Inflammatory macrophage treated with lipopolysaccharide for 4 hours (primary cell): Measurements from ENCODE around the gene PTPA.
"Not testable (repeated sequence)": the region's sequence is repeated elsewhere in the genome, so short reads cannot be mapped to it uniquely, and the experiment has no call there.

Source experiments
- DNase-seq: peaks from one replicate; pipeline ENCODE4 v3.0.0-alpha.2; 2020

PTPA gene

GRCh38 chr9:129161534-129161837 is 50.3 kb downstream of the PTPA start:
- no peak for DNase-seq

DNA sequence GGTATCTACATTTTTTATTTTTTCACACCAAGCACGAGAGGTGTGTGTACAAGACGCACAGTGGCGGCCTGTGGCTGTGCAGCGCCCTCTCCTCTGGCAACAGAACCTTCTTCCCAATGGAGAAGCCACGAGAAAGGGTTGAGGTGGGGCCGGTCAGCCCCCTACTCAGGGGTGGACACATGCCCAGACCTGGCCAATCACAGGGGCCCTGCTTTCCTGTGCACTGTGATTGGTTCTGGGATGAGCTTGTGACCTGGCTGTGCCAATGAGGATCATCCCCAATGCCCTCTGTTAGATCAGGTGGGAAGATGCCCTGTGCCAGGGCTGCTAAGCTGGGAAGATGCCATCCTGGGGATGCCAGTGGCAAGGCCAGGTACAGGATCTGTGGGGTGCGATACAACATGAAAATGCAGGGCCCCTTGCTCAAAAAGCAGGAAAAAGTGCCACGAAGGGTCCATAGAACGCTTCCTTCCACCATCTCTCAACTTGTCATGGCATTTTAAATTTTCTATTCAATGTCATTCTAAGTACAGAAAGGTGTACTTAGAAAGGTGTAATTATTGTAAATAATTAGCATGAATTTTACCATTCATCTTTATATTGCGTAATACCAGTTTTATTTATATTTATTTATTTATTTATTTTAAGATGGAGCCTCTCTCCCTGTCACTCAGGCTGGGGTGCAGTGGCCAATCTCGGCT is 51.4 kb downstream of the PTPA start:
- DNase-seq: no peak

- DNase-seq: not testable (repeated sequence)
Observed at GRCh38 chr9:129163198-129163670, 52.0 kb downstream of the PTPA start.

DNA sequence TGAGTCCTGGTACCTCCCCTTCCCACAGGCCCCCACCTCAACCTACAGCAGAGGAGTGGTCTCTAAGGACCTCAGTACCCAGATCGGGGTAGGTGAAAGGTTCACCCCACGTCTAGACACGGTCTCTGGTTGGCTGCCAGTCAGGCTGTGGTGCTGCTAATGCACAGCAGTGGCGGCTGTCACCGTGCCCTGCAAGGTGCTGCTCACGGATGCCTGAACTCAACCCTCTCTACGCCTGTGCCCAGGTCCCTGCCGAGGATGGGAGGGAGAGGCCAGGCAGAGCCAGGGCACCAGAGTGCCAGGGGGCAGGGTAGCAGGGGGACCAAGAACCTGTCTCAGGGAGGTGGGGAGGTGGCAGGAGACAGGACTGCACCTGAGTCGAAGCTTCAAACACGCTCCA is 52.5 kb downstream of the PTPA start:
- no peak for DNase-seq

DNA sequence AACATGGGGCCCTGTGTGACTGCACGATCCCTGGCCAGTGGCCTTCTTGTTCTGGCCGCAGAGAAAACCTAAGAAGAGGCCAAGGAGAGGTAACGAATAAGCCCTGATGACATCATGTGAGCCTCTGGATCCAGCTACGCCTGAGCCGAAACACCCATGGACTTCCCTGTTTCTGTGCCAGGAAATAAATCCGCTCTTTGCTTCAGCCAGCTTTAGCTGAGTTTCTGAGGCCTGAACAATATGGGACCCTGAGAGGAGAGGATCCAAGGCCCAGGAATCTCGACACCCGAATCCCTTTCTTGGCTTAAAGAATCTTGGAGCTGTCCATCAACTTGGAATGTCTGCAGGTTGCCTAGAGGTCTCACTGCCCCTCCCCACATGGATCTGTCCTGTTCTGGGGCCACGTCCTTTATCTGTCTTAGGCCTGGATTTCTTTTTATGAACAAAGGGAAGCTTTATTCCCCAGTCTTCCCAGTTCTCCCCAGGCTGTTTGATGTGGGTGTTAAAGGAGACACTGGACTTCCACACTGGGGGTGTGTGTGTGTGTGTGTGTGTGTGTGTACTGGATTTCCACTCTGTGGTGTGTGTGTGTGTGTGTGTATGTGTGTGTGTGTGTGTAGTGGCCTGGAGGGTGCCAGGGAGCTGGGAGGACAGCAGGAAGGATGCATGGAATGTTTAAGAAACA is 53.2 kb downstream of the PTPA start:
- DNase-seq: peak; percentile 60

GRCh38 chr9:129165198-129165597 is 54.0 kb downstream of the PTPA start:
- no peak for DNase-seq

DNA sequence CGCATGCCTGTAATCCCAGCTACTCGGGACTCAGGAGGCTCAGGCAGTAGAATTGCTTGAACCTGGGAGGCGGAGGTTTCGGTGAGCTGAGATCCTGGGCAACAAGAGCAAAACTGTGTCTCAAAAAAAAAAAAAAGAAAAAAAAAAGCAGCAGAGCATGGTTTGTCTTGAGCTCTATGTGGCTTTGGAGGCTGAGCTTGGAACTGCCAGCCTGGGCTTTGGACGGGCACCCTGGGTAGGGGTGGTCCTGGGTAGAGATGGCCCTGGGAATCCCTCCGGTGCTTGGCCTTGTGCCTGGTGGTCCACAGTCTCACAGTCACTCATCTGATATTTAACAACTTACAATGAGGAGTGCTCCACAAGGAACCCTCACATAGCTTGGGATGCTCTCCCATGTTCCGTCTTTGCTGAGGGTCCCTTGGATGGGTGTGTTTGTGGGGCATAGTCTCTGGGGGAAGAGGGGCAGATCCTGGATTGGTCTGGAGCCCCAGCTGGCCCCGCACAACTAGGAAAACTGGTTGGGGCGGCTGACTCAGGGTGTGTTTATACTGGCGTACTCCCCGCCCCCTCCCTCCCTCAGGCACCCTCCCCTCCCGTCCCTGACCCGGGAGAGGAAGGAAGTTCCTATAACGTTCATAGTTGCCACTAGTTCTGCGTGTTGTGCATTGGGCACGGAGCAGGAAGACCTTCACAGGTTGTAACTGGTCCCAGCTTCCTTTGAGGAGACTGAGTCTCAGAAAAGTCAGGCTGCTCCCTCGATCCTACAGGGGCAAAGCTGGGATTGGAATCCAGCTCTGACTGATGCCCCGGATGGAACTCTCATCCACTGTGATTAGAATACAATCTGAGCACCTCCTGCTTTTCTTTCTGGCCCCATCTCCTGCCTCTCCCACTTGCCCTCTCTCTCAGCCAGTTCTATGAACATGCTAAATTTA is 55.7 kb downstream of the PTPA start:
- peak; percentile 71 for DNase-seq

DNA sequence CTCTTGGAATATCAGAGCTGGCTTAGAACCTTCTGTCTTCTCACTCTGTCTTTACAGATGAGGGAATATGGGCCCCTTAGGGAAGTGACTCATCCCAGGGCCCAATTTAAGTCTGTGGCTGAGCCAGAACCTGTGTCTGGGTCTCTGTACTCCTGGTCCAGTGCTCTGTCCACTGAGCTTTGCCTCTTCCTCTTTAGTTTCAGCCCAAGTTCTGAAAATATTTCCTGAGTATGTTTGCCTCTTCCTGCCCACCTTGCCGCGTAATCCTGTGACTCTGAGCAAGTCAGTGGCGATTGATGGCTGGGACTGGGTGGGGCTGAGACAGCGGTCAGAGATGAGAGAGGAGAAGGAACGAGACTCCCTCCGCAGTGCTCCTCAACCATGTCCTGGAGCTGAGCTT is 59.0 kb downstream of the PTPA start:
- peak; percentile 28 for DNase-seq

- no peak for DNase-seq
Observed at GRCh38 chr9:129171993-129172751, 61.0 kb downstream of the PTPA start.

- DNase-seq: no peak
Observed at GRCh38 chr9:129172816-129173215, 61.6 kb downstream of the PTPA start.

DNA sequence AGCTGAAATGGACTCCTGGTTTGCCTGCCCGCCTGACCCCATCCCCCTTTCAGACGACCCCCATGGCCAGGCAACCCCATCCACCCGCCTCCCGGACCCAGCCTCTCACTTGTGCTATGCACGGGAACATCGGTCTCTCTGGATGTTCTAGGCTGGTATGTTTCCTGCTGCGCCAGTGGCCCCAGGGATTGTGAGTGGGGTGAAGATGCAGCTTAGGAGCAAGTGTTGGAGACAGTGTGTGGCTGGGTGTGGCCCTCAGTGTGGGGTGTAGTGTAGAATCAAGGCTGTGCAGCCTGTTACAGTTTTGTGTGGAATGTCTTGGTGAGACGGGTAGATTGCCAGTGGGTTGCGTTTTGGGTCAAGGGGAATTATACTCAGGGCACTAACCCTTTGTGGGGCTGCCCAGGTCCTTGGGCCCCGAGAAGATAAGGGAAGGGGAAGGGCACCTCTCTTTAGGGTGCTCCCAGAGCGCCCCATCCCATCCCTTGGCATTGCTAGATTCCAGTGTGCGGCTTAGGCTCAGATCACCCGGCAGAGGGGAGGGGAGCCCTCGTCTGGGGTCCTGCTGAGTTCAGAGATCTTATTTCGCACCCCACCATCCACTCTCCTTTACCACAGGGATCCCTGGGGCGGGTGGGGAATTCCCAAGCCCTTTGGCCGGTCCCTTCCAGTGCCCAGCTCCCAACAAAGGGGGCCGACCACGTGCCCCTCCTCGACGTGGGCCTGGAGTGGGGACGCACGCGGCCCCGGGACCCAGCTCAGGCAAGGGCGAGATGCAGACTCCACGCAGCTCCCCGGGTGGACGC is 62.3 kb downstream of the PTPA start:
- no peak for DNase-seq

- DNase-seq: peak; percentile 79
Observed at GRCh38 chr9:129174102-129174723, 63.0 kb downstream of the PTPA start.

GRCh38 chr9:129174724-129175514 is 63.7 kb downstream of the PTPA start:
- peak; percentile 52 for DNase-seq

GRCh38 chr9:129175515-129175824 is 64.3 kb downstream of the PTPA start:
- DNase-seq: no peak

- DNase-seq: peak; percentile 88
Observed at GRCh38 chr9:129175825-129176633, 64.8 kb downstream of the PTPA start.

DNA sequence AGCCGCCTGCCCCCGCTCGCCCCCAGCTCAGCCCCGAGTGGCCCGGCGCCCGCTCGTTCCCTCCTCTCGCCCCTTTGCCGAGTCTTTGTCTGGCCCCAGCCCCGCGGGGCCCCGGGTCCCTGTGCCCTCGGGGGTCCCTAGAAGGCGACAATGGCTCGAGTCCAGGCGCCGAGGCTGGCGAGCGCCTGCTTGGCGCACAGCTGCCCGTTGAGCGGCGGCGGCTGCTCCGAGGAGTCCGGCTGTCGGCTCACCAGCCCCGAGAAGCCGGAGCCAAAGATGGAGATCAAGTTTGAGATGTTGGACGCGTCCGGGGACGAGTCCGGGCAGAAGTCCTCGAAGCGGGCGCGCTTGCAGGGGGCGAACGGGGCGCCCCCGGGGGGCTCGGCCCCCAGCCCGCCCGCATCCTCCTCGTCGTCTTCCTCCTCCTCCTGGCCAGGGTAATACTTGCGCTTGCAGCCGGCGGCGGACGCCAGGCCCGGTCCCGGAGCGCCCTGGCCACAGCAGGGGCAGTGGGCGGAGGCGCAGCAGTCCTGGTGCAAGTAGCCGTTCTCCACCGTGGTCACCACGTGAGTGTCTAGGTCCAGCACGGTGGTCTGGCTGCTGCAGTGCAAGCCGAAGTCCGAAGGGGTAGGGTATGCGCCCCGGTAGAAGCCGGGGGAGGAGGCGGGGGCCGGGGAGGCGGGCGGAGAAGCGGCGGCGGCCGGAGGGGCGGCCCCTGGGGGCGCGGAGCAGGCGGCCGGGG is 65.7 kb downstream of the PTPA start:
- peak; percentile 54 for DNase-seq

DNA sequence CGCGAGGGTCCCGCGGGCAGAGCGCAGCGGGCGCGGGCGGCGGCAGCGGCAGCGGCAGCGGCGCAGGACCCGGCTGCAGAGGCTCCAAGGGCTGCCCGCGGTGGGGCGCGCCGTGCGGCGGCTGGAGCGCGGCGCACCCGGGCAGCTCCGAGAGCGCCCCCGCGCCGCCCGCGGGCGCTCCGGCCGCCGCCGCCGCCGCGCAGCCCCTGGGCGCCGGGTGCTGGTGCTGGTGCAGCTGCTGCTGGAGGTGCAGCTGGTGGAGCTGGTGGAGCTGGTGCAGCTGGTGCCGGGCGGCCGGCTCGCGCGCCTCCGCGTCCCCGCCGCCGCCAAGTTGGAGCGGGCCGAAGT is 66.2 kb downstream of the PTPA start:
- DNase-seq: peak; percentile 49

DNA sequence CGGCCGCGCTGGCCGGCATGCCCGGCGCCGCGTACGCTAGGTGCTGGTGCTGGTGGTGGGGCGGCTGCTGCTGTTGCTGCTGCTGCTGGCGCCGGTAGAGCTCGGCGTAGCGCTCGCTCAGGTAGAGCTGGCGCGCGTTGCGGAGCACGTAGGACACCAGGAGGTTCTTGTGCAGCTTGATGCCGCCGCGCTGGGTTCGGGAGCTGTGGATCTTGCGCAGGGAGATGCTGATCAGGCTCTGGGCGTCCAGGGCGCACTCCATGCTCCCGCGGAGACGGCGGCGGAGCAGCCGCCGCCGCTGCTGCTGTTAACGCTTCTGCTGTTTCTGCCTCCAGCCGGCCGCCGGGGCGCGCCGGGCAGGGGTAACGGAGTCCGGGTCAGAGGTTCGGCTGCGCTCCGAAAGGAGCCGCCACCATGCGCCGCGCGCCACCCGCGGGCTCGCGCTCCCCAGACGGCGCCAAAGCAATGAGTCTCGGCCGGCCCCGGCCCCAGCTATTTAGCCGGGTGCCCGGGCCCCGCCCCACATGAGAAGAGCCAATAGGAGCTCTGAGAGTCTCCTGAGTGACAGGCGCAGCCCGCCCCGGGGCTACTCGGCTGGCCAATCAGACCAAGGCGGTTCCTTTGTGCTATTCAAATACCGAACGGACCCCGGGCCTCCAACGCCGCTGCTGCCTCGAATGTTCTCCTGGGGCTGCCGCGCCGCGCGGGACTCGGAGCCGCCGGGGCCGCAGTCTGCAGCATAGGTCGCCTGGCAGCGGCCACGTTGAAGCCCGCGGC is 66.8 kb downstream of the PTPA start, which contains the start of gene IER5L:
Gene IER5L, minus strand, starts transcription at position 471 of the 777 bp plus-strand sequence. Its CDS starts 209 bp downstream, at position 262.
- peak; percentile 95 for DNase-seq
